GM12864 (cell line): ENCODE results near the gene TTLL1.

Experiments used
- DNase-seq: peaks from one replicate; pipeline ENCODE4 v3.0.0-alpha.2; 2011; ENCODE audit warnings: low read depth
- H3K4me3 ChIP-seq: 2 replicates; pipeline ENCODE4 v1.5.1; 2011; ENCODE audit warnings: mild to moderate bottlenecking, low read depth, low read length, control low read depth
- TF ChIP-seq, protein P1 (sequence below): IDR thresholded peaks from 2 replicates; pipeline ENCODE4 v1.5.1; 2011; ENCODE audit warnings: low read depth, mild to moderate bottlenecking, moderate library complexity, low read length, control low read depth, inconsistent platforms; ENCODE audit errors: missing control alignments

The TTLL1 gene

DNA sequence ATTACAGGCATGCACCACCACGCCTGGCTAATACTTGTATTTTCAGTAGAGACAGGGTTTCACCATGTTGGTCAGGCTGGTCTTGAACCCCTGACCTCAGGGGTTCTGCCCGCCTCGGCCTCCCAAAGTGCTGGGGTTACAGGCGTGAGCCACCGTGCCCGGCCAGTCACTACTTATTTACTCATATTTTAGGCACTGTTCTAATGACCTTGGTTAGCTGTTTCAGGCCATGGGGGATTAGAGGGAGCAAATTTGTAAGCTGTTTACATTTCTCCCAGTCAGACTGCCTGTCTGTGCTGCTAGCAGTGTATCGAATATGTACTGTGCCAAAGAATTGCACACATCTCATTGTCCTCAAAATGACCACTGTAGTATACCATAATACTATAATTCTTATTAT is 41.6 kb downstream of the TTLL1 start:
- H3K4me3 ChIP-seq = no peak overlapping the region
- no peak for DNase-seq
- TF ChIP-seq, protein P1, sequence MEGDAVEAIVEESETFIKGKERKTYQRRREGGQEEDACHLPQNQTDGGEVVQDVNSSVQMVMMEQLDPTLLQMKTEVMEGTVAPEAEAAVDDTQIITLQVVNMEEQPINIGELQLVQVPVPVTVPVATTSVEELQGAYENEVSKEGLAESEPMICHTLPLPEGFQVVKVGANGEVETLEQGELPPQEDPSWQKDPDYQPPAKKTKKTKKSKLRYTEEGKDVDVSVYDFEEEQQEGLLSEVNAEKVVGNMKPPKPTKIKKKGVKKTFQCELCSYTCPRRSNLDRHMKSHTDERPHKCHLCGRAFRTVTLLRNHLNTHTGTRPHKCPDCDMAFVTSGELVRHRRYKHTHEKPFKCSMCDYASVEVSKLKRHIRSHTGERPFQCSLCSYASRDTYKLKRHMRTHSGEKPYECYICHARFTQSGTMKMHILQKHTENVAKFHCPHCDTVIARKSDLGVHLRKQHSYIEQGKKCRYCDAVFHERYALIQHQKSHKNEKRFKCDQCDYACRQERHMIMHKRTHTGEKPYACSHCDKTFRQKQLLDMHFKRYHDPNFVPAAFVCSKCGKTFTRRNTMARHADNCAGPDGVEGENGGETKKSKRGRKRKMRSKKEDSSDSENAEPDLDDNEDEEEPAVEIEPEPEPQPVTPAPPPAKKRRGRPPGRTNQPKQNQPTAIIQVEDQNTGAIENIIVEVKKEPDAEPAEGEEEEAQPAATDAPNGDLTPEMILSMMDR = no peak

DNA sequence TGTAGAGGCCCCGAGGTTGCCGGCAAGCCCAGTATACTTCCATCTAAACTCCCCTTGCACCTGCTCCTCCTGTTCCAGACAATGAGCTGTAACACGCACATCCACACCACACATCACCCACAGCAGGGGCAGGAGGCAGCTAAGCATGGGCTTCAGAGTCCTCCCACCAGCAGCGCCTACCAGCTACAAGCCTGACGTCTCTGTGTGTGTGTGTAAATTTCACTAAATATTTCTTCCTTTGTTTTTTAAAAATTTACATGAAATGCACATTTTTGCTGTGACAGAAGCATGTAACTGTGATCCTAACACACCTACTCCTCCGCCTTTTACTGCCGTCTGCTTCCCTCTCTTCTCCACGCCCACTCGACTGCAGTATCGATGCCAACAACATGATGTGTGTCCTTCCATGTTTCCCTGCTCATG is 44.9 kb downstream of the TTLL1 start:
- DNase-seq = no peak
- TF ChIP-seq, protein P1 = no peak
- no peak overlapping the region for H3K4me3 ChIP-seq

DNA sequence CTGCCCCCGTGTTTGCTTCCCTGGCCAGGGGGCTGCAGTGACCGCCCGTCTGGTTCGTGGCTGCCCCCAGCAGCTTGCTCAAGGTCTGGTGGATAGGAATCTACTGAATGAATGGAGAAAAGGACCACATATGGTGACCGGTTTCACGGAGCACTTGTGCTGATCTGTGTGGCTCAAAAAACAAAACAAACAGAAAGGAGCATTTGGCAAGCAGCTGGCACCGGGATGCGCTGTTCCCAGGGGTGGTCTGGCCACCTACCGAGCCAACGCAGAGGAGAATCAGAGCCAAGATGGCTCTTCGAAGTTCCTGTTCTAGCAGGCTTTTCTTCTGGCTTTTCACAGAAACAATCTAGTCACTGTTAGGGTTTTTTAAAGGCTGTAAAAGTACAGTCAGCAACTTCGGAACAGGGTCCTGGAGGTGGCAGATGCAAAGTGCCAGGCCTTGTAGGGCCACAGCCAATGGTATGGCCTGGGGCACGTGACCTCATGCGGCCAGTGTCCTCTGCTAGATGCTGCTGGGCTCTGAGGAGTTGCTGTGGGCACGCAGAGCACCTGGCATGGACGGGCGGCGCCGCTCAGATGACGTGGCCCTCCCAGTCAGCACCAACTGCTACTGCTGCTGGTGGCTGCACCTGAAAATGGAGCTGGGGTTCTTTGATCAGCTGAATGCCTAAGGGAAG is 47.0 kb downstream of the TTLL1 start:
- no peak overlapping the region for H3K4me3 ChIP-seq
- TF ChIP-seq, protein P1 = no peak
- DNase-seq = no peak

DNA sequence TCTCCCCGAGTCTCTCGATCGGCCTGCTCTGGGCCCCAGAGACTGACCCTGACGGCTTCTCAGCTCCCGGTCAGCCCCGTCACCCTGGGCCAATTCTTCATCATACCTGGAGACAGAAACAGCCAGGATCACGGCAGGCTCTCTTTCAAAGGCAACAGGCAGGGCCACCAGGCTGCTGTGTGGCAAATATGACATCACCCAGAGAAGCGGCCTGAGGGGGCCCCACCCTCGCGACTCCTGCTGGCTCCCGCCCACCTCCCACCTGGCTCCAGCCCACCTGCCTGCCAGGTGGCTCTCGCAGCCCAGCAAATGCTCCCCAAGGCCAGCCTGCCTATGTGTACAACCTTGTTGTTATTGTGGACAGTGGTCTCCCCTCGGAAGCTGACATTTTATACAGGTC is 49.4 kb downstream of the TTLL1 start:
- TF ChIP-seq, protein P1 = no peak
- H3K4me3 ChIP-seq = no peak overlapping the region
- no peak for DNase-seq

DNA sequence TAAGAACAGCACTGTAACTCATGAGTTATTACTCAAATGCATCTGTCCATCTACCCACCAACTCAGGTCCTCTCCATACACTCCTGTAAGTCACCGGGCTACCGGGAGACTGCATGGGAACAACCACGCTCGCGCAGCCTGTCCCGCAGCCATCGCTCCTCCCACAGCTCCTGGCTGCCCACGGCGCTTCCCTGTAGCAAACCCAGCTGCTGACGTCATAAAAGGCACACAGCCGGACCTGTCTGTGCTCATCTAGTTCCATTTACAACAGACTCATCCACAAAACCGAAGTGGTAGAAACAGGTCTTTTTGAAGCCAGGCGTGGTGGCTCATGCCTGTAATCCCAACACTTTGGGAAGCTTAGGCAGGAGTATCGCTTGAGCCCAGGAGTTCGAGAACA is 50.9 kb downstream of the TTLL1 start:
- TF ChIP-seq, protein P1 = no peak
- H3K4me3 ChIP-seq = no peak overlapping the region
- no peak for DNase-seq

DNA sequence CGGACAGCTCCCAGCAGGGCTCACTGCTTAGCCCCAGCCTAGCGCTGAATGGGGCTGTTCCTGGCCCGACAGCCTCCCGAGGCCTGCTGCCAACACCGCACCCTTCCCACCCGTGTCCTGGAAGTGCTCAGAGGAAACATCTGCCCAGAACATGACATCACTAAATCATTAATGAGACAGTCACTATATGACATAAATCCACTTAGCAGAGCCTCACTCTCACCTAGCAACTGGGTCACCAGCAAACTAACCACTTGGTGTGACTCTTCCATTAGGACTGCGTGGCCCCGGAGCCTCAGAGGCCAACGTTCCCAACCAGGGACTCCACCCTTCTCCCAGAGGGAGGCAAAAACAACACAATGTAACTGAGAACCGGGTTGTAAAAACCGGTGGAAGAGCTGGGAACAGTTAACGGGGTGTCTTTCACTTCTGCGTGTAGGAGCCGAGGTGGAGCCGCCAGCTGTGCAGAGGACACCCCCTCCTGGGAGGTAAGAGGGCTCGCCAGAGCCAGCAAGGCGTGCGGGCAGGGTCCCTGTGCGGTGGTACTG is 52.8 kb downstream of the TTLL1 start:
- TF ChIP-seq, protein P1 = no peak
- no peak for DNase-seq
- H3K4me3 ChIP-seq = no peak overlapping the region

DNA sequence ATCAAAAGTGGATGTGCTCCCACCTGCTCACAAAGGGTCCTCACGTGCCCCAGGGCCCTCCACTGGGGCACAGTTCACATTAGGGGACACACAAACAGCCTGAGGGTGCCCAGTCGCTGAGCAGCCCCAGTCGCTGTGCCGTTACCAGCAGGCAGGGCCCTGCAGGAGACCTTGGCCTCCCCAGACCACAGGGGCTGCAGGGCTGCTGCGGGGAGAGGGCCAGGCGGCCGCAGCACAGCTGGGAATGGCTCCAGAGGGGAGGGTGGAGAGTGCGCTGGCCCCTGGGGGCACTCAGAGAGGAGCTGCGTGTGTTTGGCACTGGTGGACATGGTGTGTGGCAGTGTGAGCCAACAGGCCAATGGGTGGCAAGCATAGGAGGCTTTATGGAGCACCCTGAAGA is 53.9 kb downstream of the TTLL1 start:
- no peak overlapping the region for H3K4me3 ChIP-seq
- TF ChIP-seq, protein P1 = no peak
- no peak for DNase-seq
